NB4 (cell line): ENCODE data around the gene VDR.

Experiments used
- MYC ChIP-seq: IDR thresholded peaks from 2 replicates; pipeline ENCODE4 v1.6.1; 2011; ENCODE audit warnings: low read depth, low read length
- POLR2A ChIP-seq: IDR thresholded peaks from 2 replicates; pipeline ENCODE4 v1.6.1; 2011; ENCODE audit warnings: mild to moderate bottlenecking; ENCODE audit not compliant: insufficient read length; ENCODE audit errors: extremely low read depth
- TF ChIP-seq, protein P1 (sequence below): IDR thresholded peaks from one replicate; pipeline ENCODE4 v1.5.1; 2012; ENCODE audit warnings: low read depth, low read length

DNA sequence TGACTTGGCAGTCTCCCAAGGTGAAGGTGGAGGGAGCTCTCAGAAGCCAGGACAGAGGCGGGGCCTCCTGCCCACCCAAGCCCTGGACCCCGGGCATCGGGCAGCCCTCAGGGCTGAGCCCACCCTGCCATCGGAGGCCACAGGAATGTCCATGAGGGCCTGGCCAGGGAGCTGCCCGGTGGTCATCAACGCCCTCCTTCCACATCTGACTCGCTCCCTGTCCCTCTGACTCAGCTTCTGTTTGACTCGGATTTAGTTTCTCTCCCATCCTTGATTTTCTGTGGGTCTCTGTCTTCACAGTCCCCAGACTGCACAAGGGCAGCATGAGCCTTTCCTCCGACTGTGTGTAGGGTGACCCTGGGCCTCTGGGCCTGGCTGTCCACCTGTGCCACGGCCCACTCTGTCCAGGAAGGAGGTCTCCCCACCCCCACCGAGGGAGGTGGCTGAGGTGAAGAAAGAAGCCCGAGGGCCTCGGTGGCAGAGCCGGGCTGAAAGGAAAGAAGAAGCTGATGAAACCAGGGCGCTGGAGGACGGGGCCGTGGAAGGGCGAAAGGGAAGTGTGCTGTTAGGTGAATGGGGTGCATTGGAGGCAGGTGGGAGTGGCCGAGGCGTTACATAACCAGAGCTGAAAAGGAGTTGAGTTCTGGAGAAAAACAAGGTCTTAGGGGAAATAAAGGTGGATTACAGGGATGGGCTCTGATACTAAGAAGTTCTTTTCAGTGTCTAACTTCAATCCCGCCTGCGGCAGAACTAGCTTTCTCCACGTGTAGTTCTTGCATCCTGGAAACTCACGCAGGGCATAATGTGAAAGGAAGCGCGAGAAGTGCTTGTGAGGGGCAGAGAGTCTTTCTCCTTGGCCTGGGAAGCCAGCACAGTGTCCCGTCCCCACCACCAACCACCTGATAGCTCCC, 41.9 kb upstream of the VDR start:
- TF ChIP-seq, protein P1, sequence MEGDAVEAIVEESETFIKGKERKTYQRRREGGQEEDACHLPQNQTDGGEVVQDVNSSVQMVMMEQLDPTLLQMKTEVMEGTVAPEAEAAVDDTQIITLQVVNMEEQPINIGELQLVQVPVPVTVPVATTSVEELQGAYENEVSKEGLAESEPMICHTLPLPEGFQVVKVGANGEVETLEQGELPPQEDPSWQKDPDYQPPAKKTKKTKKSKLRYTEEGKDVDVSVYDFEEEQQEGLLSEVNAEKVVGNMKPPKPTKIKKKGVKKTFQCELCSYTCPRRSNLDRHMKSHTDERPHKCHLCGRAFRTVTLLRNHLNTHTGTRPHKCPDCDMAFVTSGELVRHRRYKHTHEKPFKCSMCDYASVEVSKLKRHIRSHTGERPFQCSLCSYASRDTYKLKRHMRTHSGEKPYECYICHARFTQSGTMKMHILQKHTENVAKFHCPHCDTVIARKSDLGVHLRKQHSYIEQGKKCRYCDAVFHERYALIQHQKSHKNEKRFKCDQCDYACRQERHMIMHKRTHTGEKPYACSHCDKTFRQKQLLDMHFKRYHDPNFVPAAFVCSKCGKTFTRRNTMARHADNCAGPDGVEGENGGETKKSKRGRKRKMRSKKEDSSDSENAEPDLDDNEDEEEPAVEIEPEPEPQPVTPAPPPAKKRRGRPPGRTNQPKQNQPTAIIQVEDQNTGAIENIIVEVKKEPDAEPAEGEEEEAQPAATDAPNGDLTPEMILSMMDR: peak; percentile 1
- TF ChIP-seq POLR2A: no peak
- peak; percentile 60 for TF ChIP-seq MYC
